Pons (tissue), 1 donor: Measurements from ENCODE around the gene ATP6V0B.
A peak's percentile ranks its signal among the peaks of the same experiment; 100 is the strongest.

Experiments used
- DNase-seq: peaks from one replicate; pipeline ENCODE4 v3.0.0-alpha.2; 2016; ENCODE audit warnings: low spot score

ATP6V0B gene

DNA sequence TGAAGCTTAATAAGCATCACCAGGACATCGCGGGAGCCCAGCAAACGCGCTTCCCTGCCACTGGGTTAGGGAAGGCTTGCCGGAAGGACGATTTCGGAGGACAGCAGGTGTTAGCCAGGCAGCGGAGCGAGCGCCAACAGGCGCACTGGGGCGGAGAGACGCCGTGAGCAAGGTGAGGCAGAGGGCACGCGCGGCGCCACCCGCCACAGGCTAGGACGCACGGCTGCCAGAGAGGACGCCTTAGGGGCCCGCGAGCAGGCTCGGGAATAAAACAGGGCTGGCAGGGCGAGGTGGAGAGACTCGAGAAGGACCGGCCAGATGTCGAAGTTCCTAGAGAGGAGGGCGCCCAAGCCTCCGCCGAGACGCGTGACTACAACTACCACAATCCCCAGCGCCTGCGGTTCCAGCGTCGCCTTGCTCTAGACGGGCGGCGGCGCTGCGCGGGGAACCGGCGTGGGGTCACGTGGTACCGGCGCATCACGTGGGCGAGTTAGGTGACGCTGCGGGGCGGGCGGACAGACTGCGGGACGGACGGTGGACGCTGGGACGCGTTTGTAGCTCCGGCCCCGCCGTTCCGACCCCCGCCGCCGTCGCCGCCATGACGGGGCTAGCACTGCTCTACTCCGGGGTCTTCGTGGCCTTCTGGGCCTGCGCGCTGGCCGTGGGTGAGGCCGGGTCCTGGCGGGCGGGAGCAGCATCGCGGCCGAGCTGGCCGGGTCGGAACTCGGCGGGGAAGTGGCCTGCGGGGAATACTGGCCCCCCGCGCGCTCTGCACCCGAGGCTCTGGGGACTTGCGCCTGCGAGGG, at the start of gene ATP6V0B:
ATP6V0B (plus strand) TSS at position 518 of the 806 bp plus-strand sequence; CDS start at position 599, 81 bp downstream.
- peak; percentile 93 for DNase-seq

DNA sequence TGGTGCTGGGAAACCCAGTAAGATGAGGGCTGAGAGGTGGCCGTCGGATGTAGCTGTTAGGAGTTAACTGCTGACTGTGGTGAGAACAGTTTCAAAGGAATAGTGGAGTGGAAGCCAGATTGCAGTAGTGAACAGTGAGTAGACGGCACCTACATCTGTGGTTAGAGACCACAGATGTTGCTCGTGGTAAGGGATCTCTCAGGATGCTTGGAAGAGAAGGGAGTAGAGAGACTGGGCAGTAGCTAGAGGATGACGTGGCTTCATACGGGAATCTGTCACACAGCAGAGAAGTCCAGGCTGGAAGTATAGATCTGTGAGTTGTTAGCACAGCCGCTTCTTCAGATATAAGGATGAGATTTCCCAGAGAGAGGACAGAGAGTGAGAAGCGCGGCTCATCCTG, 48.9 kb upstream of the ATP6V0B start:
- no peak for DNase-seq

DNA sequence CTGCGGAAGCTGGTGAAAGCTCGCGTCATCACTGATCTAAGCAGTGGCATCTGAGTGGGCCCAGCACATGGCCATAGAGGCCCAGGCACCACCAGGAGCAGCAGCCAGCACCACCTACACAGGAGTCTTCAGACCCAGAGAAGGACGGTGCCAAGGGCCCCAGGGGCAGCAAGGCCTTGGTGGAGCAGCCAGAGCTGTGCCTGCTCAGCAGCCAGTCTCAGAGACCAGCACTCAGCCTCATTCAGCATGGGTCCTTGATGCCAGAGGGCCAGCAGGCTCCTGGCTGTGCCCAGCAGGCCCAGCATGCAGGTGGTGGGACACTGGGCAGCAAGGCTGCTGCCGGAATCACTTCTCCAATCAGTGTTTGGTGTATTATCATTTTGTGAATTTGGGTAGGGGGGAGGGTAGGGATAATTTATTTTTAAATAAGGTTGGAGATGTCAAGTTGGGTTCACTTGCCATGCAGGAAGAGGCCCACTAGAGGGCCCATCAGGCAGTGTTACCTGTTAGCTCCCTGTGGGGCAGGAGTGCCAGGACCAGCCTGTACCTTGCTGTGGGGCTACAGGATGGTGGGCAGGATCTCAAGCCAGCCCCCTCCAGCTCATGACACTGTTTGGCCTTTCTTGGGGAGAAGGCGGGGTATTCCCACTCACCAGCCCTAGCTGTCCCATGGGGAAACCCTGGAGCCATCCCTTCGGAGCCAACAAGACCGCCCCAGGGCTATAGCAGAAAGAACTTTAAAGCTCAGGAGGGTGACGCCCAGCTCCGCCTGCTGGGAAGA, 44.4 kb upstream of the ATP6V0B start:
- DNase-seq: no peak

DNA sequence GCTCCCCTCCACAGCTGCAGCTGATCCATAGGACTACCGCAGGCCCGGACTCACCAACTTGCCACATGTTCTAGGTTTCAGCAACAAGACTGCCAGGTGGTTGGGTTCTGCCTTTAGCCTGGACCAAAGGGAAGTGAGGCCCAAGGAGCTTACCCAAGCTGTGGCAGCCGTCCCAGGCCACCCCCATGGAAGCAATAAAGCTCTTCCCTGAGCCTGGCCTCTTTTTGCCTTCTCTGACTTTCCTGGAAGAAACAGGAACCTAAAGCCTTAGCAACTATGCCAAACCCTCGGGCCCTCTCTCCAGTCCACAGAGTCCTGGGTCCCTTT, 43.8 kb upstream of the ATP6V0B start:
- no peak for DNase-seq

DNA sequence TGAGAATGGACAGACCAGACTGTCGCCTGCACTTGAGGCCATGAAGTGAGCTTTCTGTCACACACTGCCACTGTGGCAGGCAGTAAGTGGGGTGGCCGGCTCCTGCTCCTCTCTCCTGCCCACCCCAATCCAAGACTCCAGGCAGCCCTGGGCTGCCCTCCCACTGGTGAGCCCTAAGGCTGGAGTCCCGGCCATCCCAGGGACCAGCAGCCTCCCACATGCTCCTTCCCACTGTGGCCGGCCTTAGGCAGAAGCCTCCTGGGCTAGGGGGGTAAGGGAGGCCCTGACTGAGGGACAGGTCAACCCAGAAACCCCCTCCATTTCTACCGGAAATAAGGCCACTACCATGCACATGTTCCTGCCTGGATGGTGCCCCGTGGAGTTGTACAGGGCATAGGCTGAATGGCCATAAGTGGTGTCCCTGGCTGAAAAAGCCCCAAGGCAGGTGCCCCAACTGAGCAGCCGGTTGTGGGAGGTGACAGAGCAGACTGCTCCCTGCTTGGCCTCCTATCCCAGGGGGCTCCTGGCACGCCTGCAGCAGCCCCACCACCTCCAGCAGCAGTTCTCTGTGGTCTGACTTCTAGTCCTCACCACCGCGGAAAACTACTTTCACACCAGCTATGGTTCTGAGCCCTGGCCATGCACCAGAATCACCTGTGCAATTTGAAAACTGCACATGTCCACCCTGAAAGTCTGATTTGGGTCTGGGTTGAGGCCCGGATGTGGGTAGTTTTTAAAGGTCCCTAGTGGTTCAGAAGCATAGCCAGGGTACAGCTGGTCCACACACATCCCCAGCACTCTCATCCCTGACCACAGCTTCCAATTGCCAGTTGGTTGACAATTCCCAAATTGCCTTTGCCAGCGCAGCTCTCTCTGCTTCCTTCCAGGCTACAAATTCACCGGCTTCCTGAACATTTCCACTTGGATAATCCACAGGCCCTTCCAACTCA, 42.8 kb upstream of the ATP6V0B start:
- no peak for DNase-seq

DNA sequence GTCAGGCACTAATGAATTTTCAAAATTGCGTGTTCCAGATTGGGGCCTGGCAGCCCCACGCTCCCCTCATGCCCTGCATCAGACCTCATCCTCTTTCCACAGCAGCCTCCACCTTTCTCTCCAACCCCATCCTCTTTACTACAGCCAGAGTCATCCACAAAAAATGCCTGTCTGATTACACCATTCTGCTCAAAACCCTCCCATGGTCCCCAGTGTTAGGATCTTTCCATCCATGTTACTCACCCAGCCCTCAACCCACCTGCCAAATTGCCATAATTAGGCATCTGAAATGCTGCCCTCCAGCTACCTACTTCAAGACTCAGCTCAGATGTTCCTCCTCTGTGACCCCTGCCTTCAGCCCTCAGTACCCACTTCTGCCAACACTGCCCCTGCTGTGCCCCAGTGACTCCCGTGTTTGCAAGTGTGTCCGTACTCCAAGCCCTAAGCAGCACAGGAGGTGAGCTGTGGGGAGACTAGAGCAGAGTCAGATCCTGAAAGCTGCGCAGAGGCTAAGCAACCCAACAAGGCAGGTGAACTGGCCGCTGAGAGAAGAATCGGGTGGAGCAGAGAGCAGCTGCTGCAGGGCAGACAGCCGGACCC, 41.9 kb upstream of the ATP6V0B start:
- DNase-seq: no peak

DNA sequence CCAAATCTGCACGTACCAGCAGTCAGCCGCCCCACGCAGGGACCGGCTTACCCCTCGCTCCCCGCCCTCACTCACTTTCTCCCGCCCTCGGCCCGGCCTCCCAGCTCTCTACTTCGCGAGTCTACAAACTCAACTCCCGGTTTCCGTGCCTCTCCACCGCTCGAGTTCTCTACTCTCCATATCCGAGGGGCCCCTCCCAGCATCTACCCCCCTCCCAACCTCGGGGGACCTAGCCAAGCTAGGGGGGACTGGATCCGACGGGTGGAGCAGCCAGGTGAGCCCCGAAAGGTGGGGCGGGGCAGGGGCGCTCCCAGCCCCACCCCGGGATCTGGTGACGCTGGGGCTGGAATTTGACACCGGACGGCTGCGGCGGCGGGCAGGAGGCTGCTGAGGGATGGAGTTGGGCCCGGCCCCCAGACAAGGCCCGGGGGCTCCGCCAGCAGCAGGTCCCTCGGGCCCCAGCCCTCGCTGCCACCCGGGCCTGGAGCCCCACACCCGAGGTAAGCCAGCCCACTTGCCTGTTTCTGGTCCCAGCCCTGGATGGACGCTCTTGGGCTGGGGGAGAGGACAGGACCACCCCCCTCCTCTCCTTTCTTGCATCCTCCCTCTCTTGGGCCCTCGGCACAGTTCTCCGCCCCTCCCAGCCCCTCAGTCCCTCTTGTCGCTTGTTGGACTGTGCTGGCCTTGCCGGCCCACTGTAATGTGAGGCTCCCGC, 41.2 kb upstream of the ATP6V0B start, which contains the start of gene ARTN:
ARTN (plus strand) TSS at position 416 of the 715 bp plus-strand sequence. CDS start 1,856 bp downstream, outside the sequence.
- DNase-seq: no peak

DNA sequence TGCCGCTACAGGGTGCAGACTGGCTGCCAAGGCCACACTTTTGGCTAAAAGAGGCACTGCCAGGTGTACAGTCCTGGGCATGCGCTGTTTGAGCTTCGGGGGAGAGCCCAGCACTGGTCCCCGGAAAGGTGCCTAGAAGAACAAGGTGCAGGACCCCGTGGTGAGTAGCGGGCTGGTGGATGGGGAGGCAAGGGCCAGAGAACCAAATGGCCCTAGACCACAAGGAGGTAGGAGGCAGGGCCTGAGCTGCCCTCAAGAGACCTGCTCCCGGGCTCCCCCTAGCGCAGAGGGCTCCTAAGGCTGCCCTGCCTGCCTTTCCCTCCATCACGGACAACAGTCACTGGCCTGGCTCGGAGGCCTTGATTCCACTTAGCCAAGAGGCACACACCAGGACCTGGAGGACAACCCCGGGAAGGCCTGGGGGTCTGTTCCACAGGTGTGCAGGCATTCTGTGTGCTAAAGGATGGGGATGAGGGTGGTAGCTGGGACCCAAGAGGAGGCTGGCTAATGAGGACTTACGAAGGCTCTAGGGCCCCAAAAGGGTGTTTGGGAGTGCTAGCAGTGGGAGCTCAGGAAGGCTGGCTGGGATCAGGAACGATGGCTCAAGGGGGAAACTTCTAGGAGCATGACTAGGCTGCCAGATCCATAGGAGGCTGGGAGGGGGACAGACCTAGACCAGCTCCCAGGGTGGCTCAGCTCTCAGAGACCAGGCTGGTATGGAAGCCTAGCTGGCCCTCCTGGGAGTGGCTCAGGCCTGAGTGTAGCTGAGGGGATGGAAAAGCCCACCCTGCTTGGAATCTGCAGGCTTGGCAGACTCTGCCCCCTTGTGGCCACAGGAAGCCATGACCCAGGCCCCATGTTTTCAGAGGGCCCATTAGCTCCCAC, 40.4 kb upstream of the ATP6V0B start:
- peak; percentile 51 for DNase-seq

DNA sequence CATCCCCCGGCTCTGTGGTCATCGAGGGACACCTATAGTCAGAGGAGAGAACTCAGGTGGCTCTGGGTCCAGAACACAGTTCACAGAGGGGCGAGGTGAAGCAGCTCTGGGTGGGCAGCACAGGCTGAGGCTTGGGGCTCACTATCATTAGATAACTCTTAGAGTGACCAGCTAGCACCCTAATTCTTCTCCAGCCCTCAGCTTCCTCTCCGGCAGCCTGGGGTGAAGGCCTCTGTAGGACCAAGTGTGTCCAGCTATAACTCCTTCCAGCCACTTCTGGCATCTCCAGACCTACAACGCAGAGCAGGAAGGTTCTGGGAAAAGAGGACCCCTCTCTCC, 39.8 kb upstream of the ATP6V0B start:
- DNase-seq: no peak

DNA sequence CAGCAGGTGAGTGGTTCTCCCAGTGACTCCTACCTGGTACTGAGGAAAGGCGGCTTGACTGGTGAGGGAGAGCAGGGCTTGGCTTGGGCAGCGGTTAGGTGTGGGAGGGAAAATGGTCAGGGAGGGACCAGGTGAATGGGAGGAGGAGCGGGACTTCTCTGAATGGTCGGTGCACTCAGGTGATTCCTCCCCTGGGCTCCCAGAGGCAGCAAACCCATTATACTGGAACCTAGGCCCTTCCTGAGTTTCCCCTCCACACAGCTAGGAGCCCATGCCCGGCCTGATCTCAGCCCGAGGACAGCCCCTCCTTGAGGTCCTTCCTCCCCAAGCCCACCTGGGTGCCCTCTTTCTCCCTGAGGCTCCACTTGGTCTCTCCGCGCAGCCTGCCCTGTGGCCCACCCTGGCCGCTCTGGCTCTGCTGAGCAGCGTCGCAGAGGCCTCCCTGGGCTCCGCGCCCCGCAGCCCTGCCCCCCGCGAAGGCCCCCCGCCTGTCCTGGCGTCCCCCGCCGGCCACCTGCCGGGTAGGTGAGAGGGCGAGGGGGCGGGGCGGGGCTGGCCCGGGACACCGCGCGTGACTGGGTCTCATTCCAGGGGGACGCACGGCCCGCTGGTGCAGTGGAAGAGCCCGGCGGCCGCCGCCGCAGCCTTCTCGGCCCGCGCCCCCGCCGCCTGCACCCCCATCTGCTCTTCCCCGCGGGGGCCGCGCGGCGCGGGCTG, 38.9 kb upstream of the ATP6V0B start:
- no peak for DNase-seq

DNA sequence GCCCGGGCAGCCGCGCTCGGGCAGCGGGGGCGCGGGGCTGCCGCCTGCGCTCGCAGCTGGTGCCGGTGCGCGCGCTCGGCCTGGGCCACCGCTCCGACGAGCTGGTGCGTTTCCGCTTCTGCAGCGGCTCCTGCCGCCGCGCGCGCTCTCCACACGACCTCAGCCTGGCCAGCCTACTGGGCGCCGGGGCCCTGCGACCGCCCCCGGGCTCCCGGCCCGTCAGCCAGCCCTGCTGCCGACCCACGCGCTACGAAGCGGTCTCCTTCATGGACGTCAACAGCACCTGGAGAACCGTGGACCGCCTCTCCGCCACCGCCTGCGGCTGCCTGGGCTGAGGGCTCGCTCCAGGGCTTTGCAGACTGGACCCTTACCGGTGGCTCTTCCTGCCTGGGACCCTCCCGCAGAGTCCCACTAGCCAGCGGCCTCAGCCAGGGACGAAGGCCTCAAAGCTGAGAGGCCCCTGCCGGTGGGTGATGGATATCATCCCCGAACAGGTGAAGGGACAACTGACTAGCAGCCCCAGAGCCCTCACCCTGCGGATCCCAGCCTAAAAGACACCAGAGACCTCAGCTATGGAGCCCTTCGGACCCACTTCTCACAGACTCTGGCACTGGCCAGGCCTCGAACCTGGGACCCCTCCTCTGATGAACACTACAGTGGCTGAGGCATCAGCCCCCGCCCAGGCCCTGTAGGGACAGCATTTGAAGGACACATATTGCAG, 38.2 kb upstream of the ATP6V0B start:
- no peak for DNase-seq

DNA sequence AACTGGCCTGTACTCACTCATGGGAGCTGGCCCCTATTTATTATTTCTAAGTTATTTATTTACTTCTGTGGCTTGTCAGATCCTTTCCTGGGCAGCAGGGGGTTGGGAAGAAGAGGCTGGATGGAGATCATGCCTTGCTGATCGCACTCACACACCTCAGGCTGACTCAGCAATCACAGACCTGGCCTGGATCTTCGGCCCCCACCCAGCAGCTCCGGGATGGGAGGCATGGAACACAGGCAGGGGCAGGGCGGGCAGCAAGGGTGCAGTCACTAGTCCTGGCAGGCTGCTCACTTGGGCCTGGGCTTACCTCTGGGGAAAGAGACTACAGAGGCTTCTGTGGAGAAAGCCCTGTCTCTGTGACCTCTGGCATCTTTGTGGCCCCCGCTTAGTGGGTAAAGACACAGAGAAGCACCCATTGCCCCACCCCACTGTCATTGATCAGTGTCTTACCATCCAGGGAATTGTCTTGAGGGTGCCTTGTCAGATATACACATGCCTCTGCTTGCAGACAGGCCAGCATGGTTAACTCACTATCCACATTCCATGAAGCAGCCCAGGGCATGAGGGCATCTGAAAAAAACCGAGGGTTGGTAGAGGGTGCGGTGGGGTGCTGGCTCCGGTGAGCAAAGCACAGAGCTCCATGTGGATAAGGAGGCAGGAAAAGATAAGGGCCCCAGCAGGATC, 37.4 kb upstream of the ATP6V0B start:
- DNase-seq: no peak

DNA sequence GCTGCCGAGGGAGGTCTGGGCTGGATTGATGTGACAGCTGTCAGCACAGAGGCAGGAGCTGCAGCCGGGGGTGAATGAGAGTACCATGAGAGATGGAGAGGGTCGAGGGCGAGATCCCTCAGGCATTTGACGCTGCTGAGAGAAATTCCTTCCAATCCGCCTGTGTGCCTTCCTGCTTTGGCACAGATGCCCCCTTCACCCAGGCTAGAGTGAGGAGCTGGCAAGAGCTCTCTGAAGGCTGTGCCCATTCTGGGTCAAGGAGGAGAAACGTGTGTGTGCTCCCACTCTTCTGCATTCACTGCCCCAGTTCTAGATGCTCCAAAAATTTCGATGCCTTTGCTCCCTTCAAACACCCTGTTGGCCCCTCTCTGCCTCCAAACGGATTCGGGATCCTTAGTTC, 36.4 kb upstream of the ATP6V0B start:
- no peak for DNase-seq

DNA sequence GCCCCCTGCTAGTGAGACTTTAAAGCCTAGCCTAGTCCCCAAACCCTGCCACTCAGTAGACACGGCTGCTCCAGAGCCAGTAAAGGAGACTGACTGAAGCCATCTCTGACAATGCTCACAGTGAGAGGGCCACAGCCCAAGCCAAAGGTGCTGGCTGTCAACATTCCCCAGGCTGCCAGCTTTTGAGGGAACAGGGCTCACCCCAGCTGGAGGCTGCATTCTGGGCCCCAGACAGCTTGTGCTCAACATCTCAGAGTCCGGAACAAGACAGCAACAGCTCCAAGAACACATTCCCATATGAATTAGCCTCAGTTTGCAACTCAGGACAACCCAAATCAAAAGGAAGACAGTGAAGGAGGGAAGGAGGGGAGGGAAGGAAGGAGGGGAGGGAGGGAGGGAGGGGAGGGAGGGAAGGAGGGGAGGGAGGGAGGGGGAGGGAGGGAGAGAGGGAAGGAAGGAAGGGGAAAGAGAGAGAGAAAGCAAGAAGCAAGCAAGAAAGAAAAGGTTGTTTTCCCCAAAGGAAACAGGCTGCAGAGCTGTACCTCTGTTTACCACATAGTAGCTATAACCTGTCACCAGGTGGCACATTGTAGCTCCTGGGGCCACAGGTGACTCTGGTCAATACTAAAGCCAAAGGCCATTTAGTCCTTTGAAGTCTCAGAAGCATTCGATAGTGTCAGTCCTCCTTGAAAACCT, 35.7 kb upstream of the ATP6V0B start:
- DNase-seq: peak; percentile 48

DNA sequence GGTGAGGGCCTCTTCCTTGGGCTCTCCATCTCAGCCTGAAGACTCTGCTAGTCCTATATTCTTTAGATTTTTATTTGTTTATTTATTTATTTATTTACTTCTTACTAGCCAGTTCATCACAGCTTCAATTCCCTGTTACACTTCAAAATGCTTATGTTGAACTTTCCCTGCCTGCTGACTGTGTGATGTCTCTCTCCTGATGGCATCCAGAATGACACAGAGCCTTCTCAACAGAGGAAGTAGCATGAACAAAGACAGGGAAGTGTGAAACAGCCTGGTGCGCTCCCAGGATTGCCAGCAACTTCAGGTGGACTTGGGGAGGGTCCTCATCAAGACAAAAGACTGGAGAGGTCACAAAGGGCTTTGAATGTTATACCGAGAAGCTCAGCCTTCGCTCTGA, 32.3 kb upstream of the ATP6V0B start:
- no peak for DNase-seq

DNA sequence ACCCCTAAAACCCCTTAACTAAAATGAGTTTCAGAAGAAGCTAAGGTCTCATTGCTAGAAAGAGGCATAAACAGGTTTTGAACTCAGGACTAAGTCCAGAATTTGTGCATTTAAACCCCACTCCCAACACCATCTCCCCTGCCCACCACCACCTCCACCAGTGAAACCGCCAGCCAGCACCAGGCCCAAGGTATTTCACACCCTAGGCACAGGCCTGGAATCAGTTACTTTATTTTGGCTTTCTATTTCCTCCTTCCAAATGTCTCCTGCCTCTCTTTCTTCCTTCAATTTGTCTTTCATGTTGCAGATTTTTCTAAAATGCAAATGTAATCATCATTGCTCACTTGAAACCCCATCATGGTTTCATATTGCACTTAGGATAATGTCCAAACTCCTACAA, 29.9 kb upstream of the ATP6V0B start:
- DNase-seq: no peak

DNA sequence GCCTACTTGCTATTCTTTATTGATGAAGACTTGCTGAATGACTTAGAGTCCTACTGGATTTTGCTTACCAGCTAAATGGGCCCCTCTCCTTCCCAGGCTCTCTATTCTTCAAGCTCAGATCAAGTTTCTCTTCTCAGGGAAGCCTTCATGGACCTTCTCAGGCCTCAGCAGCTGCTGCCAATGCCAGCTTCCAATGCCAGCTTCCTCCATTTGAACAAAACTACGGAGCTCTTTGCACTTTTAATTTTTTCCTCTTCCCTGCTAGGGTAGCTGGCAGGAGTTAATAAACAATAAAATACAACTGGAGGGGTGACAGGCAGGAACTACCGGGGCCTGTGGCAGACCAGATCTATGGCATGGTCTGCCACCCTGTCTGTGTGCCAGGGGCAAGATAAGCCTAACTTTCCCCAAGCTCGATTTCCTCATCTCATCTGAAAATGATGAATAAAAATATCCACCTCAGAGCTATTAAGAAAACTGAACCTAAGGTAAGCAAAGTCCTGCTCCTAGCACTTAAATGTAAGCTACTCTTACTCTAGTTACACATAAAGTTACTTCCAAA, 29.0 kb upstream of the ATP6V0B start:
- DNase-seq: peak; percentile 33
